Epithelial cell of esophagus (primary cell): Measurements from ENCODE around the gene KSR2.

Source experiments
- DNase-seq: peaks from one replicate; pipeline ENCODE4 v3.0.0; 2010; ENCODE audit warnings: low read depth
- H3K4me3 ChIP-seq: 2 replicates; pipeline ENCODE4 v1.5.1; 2011; ENCODE audit warnings: mild to moderate bottlenecking, low read length, control low read depth
- CTCF ChIP-seq: IDR thresholded peaks from 2 replicates; pipeline ENCODE4 v1.5.1; 2011; ENCODE audit warnings: low read depth, mild to moderate bottlenecking, low read length, control low read depth, inconsistent platforms; ENCODE audit not compliant: insufficient read depth; ENCODE audit errors: missing control alignments

The KSR2 gene

GRCh38 chr12:117724543-117724942 is 244.2 kb downstream of the KSR2 start:
- no peak for TF ChIP-seq CTCF
- no peak overlapping the region for H3K4me3 ChIP-seq
- DNase-seq: no peak

- no peak for DNase-seq
- H3K4me3 ChIP-seq: no peak overlapping the region
- no peak for TF ChIP-seq CTCF
Measured at GRCh38 chr12:117718559-117718958, 250.2 kb downstream of the KSR2 start.

GRCh38 chr12:117718141-117718540 is 250.6 kb downstream of the KSR2 start:
- DNase-seq: no peak
- TF ChIP-seq CTCF: no peak
- H3K4me3 ChIP-seq: no peak overlapping the region

- no peak overlapping the region for H3K4me3 ChIP-seq
- DNase-seq: no peak
- no peak for TF ChIP-seq CTCF
Measured at GRCh38 chr12:117714203-117714602, 254.6 kb downstream of the KSR2 start.

GRCh38 chr12:117710121-117710520 is 258.7 kb downstream of the KSR2 start:
- TF ChIP-seq CTCF: no peak
- H3K4me3 ChIP-seq: no peak overlapping the region
- no peak for DNase-seq

- no peak for TF ChIP-seq CTCF
- H3K4me3 ChIP-seq: no peak overlapping the region
Measured at GRCh38 chr12:117707861-117708260, 260.9 kb downstream of the KSR2 start.

GRCh38 chr12:117703584-117703983 is 265.2 kb downstream of the KSR2 start:
- H3K4me3 ChIP-seq: no peak overlapping the region
- no peak for TF ChIP-seq CTCF
- no peak for DNase-seq

More at GRCh38 chr12:117707861-117708260, 260.9 kb downstream of the KSR2 start:
- no peak for DNase-seq
